Nephron (organoid): ENCODE results near the gene PROSER3.

Experiments
- H3K27ac Mint-ChIP-seq, 3 experiments: 2 replicates each; pipeline ENCODE4 v1.8.0; 2020; ENCODE audit warnings: mixed read lengths in 3 of 3, mild to moderate bottlenecking in 2 of 3, moderate library complexity in 1 of 3
- H3K27me3 Mint-ChIP-seq: 2 replicates; pipeline ENCODE4 v1.8.0; 2021; ENCODE audit warnings: low read depth, mild to moderate bottlenecking, moderate library complexity, mixed read lengths
- H3K36me3 Mint-ChIP-seq: 2 replicates; pipeline ENCODE4 v1.8.0; 2020; ENCODE audit warnings: low read depth, mixed read lengths
- H3K4me1 Mint-ChIP-seq: 2 replicates; pipeline ENCODE4 v1.8.0; 2020; ENCODE audit warnings: mixed read lengths
- H3K4me3 Mint-ChIP-seq, 3 experiments: 2 replicates each; pipeline ENCODE4 v1.8.0; 2020; ENCODE audit warnings: mild to moderate bottlenecking in 3 of 3, mixed read lengths in 3 of 3, moderate library complexity in 2 of 3
- H3K9me3 Mint-ChIP-seq: 2 replicates; pipeline ENCODE4 v1.8.0; 2020; ENCODE audit warnings: mixed read lengths
- TF ChIP-seq, protein P1 (sequence below), 3 experiments: fragments of 200-600 bp; sonication (generic); IDR thresholded peaks; one replicate each; pipeline ENCODE4 v1.5.0; 2021; ENCODE audit warnings: antibody characterized with exemption in 3 of 3; ENCODE audit not compliant: unreplicated experiment in 3 of 3

Gene PROSER3

GRCh38 chr19:35813043-35813890, 55.3 kb downstream of the PROSER3 start:
- H3K9me3 Mint-ChIP-seq = no peaks in the 10 kb centered on the region
- TF ChIP-seq, protein P1, sequence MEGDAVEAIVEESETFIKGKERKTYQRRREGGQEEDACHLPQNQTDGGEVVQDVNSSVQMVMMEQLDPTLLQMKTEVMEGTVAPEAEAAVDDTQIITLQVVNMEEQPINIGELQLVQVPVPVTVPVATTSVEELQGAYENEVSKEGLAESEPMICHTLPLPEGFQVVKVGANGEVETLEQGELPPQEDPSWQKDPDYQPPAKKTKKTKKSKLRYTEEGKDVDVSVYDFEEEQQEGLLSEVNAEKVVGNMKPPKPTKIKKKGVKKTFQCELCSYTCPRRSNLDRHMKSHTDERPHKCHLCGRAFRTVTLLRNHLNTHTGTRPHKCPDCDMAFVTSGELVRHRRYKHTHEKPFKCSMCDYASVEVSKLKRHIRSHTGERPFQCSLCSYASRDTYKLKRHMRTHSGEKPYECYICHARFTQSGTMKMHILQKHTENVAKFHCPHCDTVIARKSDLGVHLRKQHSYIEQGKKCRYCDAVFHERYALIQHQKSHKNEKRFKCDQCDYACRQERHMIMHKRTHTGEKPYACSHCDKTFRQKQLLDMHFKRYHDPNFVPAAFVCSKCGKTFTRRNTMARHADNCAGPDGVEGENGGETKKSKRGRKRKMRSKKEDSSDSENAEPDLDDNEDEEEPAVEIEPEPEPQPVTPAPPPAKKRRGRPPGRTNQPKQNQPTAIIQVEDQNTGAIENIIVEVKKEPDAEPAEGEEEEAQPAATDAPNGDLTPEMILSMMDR (IDR thresholded peaks at IDR 0.05; ENCODE audit: unreplicated experiment in 3 of 3) = no peak
- H3K27ac Mint-ChIP-seq = no peak overlapping the region
- no peaks in the 10 kb centered on the region for H3K36me3 Mint-ChIP-seq
- H3K4me3 Mint-ChIP-seq = no peak overlapping the region
- peaks cover 23% of the 10 kb centered on the region for H3K27me3 Mint-ChIP-seq
- no peaks in the 10 kb centered on the region for H3K4me1 Mint-ChIP-seq

GRCh38 chr19:35816262-35816661, 58.3 kb downstream of the PROSER3 start:
- no peaks in the 10 kb centered on the region for H3K9me3 Mint-ChIP-seq
- no peak overlapping the region for H3K4me3 Mint-ChIP-seq
- no peaks in the 10 kb centered on the region for H3K4me1 Mint-ChIP-seq
- TF ChIP-seq, protein P1 (IDR thresholded peaks at IDR 0.05; ENCODE audit: unreplicated experiment in 3 of 3) = no peak
- peaks cover 4% of the 10 kb centered on the region for H3K36me3 Mint-ChIP-seq
- H3K27me3 Mint-ChIP-seq = peaks cover 17% of the 10 kb centered on the region
- H3K27ac Mint-ChIP-seq = peak overlapping the region in 1 of 3 experiments; percentile 29

DNA sequence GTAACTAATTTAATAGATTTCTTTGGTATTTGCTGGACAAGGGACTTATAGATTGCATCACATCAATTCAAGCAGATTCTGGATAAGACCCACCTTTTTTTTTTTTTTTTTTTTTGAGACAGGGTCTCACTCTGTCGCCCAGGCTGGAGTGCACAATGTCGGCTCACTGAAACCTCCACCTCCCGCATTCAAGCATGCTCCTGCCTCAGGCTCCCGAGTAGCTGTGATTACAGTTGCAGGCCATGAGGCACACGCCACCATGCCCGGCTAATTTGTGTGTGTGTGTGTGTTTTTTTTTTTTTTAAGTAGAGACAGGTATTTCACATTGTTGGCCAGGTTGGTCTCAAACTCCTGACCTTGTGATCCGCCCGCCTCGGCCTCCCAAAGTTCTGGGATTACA, 58.9 kb downstream of the PROSER3 start:
- no peaks in the 10 kb centered on the region for H3K4me1 Mint-ChIP-seq
- H3K9me3 Mint-ChIP-seq = no peaks in the 10 kb centered on the region
- H3K27ac Mint-ChIP-seq = peak overlapping the region in 1 of 3 experiments; percentile 29
- H3K36me3 Mint-ChIP-seq = peaks cover 4% of the 10 kb centered on the region
- TF ChIP-seq, protein P1 (IDR thresholded peaks at IDR 0.05; ENCODE audit: unreplicated experiment in 3 of 3) = no peak
- H3K27me3 Mint-ChIP-seq = peaks cover 17% of the 10 kb centered on the region
- no peak overlapping the region for H3K4me3 Mint-ChIP-seq

- no peaks in the 10 kb centered on the region for H3K9me3 Mint-ChIP-seq
- no peaks in the 10 kb centered on the region for H3K4me1 Mint-ChIP-seq
- no peak overlapping the region for H3K27ac Mint-ChIP-seq
- TF ChIP-seq, protein P1 (IDR thresholded peaks at IDR 0.05; ENCODE audit: unreplicated experiment in 3 of 3) = no peak
- H3K27me3 Mint-ChIP-seq = peaks cover 23% of the 10 kb centered on the region
- H3K4me3 Mint-ChIP-seq = no peak overlapping the region
- peaks cover 4% of the 10 kb centered on the region for H3K36me3 Mint-ChIP-seq
Observed at GRCh38 chr19:35818445-35818844, 60.5 kb downstream of the PROSER3 start.
